GM23338 (cell line): ENCODE data around the gene PXK.

ENCODE experiments used
- CREB1 ChIP-seq: fragments of 250-450 bp; sonication (Bioruptor Pico); IDR thresholded peaks from 2 replicates; pipeline ENCODE4 v1.5.0; 2020; ENCODE audit warnings: low read depth, mild to moderate bottlenecking, moderate library complexity
- CTCF ChIP-seq, 2 experiments: fragments of 200-600 bp in 1 of 2; sonication (generic) in 1 of 2; conservative IDR thresholded peaks; 2 replicates each; pipeline versions ENCODE4 v1.5.1 to v1.6.1; 2016 to 2017; ENCODE audit warnings: antibody characterized with exemption in 2 of 2, low read depth in 2 of 2, mild to moderate bottlenecking in 2 of 2, moderate library complexity in 1 of 2
- EZH2 ChIP-seq: fragments of 200-600 bp; sonication (generic); IDR thresholded peaks from one replicate; pipeline ENCODE4 v1.8.0; 2017; ENCODE audit warnings: antibody characterized with exemption, mild to moderate bottlenecking, low read depth; ENCODE audit not compliant: unreplicated experiment
- EZH2phosphoT487 ChIP-seq: fragments of 200-600 bp; sonication (generic); IDR thresholded peaks from one replicate; pipeline ENCODE4 v1.8.1; 2018; ENCODE audit warnings: antibody characterized with exemption; ENCODE audit not compliant: unreplicated experiment
- JUNB ChIP-seq: IDR thresholded peaks from one replicate; pipeline ENCODE4 v1.6.1; 2016; ENCODE audit warnings: antibody characterized with exemption; ENCODE audit not compliant: unreplicated experiment
- NANOG ChIP-seq: IDR thresholded peaks from 2 replicates; pipeline ENCODE4 v1.6.1; 2016; ENCODE audit warnings: antibody characterized with exemption, borderline replicate concordance
- POLR2AphosphoS5 ChIP-seq: IDR thresholded peaks from 2 replicates; pipeline ENCODE4 v1.6.1; 2016; ENCODE audit warnings: antibody characterized with exemption, low read depth
- REST ChIP-seq: IDR thresholded peaks from one replicate; pipeline ENCODE4 v1.6.1; 2018; ENCODE audit warnings: antibody characterized with exemption; ENCODE audit not compliant: unreplicated experiment
- STAT1 ChIP-seq: IDR thresholded peaks from one replicate; pipeline ENCODE4 v1.6.1; 2016; ENCODE audit warnings: antibody characterized with exemption; ENCODE audit not compliant: unreplicated experiment
- ZNF114 ChIP-seq: fragments of 250-450 bp; sonication (Bioruptor Pico); IDR thresholded peaks from 2 replicates; pipeline ENCODE4 v1.5.0; 2020; ENCODE audit warnings: mild to moderate bottlenecking, moderate library complexity
- TF ChIP-seq, protein P1 (sequence below): IDR thresholded peaks from 2 replicates; pipeline ENCODE4 v1.6.1; 2016; ENCODE audit warnings: antibody characterized with exemption

DNA sequence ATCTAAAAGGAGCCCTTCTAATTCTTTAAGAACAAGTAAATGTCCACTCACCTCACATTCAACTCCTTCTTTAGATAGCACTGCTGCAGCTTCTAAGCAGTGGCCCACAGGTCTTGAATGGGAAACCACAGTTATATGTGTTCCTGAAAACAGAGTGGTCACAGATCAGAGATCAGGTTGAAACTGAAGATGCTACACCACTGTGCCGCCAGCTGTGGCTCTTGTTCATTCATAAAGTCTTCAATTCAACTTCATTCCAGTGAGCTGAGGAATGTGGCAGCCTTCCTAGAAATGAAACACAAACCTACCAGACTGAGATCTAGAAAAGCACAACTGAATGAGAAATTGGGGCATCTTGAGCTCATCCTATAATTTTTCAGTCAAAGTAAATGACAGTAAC lies 97.0 kb downstream of the PXK start:
- TF ChIP-seq JUNB (no peak), CREB1 (CRISPR knock-in tag) (no peak), CTCF (conservative IDR thresholded peaks at IDR 0.05; ENCODE audit: low read depth in 2 of 2) (no peak), EZH2 (no peak), STAT1 (no peak), POLR2AphosphoS5 (no peak), EZH2phosphoT487 (no peak), NANOG (no peak), ZNF114 (CRISPR knock-in tag) (no peak), REST (no peak)
- TF ChIP-seq, protein P1, sequence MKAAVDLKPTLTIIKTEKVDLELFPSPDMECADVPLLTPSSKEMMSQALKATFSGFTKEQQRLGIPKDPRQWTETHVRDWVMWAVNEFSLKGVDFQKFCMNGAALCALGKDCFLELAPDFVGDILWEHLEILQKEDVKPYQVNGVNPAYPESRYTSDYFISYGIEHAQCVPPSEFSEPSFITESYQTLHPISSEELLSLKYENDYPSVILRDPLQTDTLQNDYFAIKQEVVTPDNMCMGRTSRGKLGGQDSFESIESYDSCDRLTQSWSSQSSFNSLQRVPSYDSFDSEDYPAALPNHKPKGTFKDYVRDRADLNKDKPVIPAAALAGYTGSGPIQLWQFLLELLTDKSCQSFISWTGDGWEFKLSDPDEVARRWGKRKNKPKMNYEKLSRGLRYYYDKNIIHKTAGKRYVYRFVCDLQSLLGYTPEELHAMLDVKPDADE, result no peak
